HG03066 (cell line): ENCODE data around the gene PPP1R26.
"Not testable (repeated sequence)": the region's sequence is repeated elsewhere in the genome, so short reads cannot be mapped to it uniquely, and the experiment has no call there.

Experiments used
- ATAC-seq: cut with Tn5 transposase; IDR thresholded peaks from one replicate; pipeline ENCODE4 v1.9.1; 2021; ENCODE audit warnings: low read depth; ENCODE audit not compliant: unreplicated experiment

The PPP1R26 gene

DNA sequence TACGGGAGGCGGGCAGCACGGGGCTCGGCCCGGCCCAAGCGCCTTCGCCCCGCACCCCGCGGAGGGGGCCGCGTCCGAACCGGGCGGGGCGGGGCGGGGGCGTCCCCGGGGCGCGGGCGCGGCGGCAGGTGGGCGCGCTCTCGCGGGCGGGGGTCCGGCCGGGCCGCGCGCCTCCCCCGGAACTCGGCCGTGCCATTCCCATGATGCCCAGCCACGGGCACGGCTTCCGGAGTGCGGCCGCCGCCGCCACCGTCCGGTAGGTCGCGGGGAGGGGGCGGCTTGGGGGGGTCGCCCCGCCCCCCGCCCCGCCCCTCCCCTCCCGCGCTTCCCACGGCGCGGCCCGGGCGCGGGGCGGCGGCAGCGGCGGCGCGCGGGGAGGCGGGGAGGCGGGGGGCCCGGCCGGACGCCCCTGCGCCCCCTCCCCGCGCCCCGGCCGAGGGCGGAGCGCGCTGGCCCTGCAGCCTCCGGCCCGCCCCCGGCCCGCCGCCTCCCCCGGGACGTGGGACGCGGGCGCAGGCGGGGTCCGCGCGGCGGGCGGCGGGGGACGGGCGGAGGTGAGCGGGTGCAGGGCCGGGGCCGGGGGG lies at the start of gene PPP1R26:
Gene PPP1R26 (plus strand): TSS at position 314 of the 584 bp plus-strand sequence. CDS start 4,729 bp downstream, outside the sequence.
- no peak for ATAC-seq

GRCh38 chr9:135437259-135437658 lies 42.3 kb upstream of the PPP1R26 start:
- ATAC-seq = no peak

- not testable (repeated sequence) for ATAC-seq
These were observed 41.9 kb upstream of the PPP1R26 start for GRCh38 chr9:135437696-135438095.

GRCh38 chr9:135438581-135439232 lies 40.9 kb upstream of the PPP1R26 start:
- not testable (repeated sequence) for ATAC-seq

DNA sequence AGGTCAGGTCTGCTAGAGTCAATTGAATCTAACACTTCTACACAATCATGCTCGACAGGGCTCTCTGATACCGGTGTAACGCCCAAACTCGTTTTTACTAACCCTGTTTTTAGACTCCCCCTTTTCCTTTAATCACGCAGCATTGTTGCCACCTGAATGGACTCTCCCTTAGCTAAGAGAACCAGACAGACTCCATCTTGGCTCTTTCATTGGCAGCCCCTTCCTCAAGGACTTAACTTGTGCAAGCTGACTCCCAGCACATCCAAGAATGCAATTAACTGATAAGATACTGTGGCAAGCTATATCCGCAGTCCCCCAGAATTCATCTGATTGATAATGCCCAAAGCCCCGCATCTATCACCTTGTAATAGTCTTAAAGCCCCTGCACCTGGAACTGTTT lies 40.1 kb upstream of the PPP1R26 start:
- not testable (repeated sequence) for ATAC-seq

DNA sequence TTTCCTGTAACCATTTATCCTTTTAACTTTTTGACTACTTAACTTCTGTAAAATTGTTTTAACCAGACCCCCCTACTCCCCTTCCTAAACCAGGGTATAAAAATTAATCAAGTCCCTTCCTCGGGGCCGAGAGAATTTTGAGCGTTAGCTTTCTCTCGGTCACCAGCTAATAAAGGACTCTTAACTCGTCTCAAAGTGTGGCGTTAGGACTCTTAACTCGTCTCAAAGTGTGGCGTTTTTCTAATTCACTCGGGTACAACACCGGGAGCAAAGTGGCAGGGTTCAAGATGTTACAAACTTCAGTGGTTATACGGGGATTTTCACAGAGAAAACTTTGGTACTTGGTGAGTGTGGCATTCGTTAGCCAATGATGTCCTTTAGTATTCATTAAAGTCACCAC lies 39.7 kb upstream of the PPP1R26 start:
- no peak for ATAC-seq

- no peak for ATAC-seq
These were observed 39.0 kb upstream of the PPP1R26 start for GRCh38 chr9:135440620-135441019.

DNA sequence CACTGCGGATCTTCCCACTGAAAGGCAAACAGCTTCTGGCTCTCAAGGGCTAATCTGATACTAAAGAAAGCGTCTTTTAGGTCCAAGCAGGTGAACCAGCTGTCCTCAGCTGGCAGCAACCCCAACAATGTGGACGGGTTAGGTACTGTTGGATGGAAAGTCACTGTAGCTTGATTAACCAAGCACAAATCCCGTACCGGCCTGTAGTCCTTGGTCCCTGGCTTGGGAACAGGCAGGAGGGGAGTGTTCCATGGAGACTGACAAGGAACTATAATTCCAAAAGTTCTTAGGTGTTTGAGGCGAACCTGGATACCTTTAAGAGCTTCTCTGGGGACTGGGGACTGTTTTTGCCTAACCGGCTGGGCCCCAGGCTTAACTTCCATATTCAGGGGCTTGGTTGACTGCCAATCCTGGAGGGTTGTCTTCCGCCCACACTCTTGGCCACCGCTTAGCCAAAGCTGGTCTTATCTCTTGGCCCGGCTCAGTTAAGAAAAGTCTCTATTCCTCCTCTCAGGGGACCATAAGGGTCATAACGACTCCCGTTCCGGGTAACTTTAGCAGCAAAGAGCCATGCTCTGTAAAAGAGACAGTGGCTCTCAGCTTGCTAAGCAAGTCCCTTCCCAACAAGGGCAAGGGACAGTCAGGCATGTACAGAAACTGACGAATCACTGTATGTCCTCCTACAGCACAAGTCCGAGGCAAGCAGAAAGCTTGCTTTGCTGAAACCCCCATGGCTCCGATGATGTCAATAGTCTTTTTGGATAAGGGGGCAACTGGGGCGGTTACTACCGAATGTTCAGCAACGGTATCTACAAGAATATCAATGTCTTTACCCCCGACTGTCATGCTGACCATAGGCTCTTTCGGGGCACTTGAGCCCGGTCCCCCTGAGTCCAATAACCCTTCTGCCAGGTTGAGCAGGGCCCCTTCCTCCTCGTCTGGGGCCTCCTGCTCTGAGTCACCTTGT lies 38.2 kb upstream of the PPP1R26 start:
- ATAC-seq = not testable (repeated sequence)

GRCh38 chr9:135442075-135442474 lies 37.5 kb upstream of the PPP1R26 start:
- no peak for ATAC-seq

DNA sequence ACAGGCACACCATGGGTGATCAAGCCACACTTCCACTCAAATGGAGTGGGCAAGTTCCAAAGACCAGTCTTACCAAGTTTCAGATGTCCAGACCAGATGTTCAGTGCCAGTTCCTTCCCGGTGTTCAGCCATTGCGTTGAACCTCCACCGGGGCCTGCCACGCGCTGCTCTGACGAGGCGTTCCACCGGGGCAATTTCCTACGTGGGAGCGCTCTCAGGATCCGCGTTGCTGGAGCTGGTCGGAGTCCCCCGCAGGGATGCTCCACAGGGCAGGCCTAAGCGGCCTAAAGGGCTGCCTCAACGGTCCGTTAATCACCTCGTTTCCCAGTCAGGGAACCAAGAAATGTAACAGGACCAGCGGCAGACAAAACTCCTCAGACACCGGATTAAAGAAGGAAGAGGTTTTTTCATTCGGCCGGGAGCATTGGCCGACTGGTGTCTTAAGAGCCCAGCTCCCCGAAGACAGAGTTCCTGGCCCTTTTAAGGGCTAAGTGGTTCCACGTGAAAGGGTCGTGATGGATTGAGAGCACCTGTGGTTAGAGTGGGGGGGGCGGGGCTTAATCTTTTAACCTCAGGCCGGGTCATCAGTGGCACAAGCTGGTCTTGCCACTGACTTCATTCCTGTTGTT lies 35.7 kb upstream of the PPP1R26 start:
- no peak for ATAC-seq

DNA sequence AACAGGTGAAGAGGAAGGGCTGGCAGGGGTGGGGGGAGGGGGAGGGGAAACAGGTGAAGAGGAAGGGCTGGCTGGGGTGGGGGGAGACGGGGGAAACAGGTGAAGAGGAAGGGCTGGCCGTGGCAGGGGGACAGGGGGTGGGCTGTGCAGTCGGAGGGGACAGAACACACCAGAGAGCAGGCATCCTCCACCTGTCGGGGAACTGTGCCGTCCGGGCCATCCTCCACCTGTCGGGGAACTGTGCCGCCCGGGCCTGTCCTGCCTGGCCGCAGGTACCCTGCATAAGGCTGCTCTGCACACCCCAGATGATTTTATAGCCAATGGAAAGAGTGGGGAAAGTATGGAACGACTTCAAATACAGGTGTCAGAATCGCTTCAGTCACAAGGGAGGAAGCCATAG lies 32.5 kb upstream of the PPP1R26 start:
- no peak for ATAC-seq

- no peak for ATAC-seq
These were observed 30.9 kb upstream of the PPP1R26 start for GRCh38 chr9:135448663-135449100.

GRCh38 chr9:135449532-135449931 lies 30.1 kb upstream of the PPP1R26 start:
- not testable (repeated sequence) for ATAC-seq

- ATAC-seq = no peak
These were observed 28.6 kb upstream of the PPP1R26 start for GRCh38 chr9:135450956-135451355.

GRCh38 chr9:135451909-135452308 lies 27.7 kb upstream of the PPP1R26 start:
- not testable (repeated sequence) for ATAC-seq

GRCh38 chr9:135454737-135455136 lies 24.8 kb upstream of the PPP1R26 start:
- no peak for ATAC-seq

DNA sequence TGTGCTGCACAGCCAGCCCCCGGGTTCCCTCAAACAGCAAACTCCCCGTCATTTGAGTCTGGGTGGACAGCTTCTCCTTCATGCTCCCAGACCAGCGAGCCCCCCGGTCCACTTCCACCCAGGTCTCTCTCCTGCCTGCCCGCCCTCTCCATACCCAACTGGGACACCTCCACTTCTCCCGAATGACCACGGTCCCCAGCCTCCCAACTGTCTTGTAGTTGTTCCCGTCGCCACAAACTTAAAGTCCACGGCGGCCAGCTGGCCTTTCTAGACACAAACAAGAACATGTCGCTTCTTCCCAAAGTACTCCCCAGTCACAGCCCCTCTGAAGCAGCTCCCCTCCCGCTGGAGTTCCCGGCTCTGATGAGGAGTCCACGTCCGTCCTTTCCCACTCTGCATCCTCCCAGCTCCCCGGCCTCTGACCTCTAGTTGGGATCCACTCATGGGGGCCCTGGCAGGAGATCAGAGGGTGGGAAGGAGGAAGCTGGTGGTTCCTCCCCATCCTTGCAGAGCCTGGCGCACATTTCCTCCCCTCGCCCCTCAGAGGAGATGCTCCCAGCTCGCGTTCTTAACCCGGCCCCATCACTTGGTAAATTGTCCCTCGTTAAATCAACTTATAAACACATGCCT lies 24.1 kb upstream of the PPP1R26 start:
- no peak for ATAC-seq

- ATAC-seq = no peak
These were observed 23.0 kb upstream of the PPP1R26 start for GRCh38 chr9:135456436-135457104.

DNA sequence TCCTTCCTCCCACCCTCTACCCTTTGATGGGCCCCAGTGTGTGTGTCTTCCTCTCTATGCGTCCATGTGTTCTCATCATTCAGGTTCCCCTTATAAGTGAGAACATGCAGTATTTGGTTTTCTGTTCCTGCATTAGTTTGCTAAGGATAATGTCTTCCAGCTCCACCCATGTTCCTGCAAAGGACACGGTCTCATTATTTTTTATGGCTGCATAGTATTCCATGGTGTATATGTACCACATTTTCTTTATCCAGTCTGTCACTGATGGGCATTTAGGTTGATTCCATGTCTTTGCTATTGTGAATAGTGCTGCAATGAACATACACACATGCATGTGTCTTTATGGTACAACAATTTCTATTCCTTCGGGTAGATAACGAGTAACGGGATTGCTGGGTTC lies 21.1 kb upstream of the PPP1R26 start:
- not testable (repeated sequence) for ATAC-seq

DNA sequence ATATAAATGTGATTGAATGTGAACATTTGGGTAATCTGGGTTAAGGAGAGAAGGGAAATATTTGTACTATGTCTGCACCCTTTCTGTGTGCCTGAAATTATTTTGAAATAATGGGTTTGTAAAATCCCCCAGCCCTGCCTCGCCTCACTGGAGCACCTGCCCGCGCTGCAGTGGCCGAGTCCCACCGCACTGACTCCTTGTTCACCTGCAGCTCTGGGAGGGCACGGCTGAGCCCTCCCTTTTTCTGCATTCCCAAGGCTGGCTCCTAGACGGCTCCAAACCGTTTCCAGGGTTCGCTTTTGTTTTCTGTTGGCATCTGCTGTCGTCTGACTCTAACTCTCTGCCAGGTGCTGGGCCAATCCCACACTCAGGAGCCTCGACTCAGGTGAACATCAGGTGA lies 17.6 kb upstream of the PPP1R26 start:
- no peak for ATAC-seq
